Cardiac septum (tissue), 1 donor: ENCODE data around the gene MYEF2. TPM values are rescaled to one million over a fixed set of nuclear protein-coding genes. Genes with fewer than 3 reads are reported as not detected.

Experiments
- DNase-seq: peaks from one replicate; pipeline ENCODE4 v3.0.0-alpha.2; 2020; ENCODE audit warnings: low spot score
- intact Hi-C: fragments of 100-400 bp; cut with DNase I; formaldehyde crosslinking; loops from one replicate; pipeline ENCODE4 v1.14.0; 2022
- long read RNA-seq: library from polyadenylated mRNA; unstranded; transcript quantifications from one replicate; pipeline ENCODE4 v2.0.0, GENCODE V29; 2021
- total RNA-seq: library from RNA; stranded (reverse); fragmentation: NEBNext Ultra II Directional; extraction: Animal tissue kit (Norgen Biotek cat#: 25700); gene quantifications from one replicate; pipeline ENCODE4 v1.2.1, GENCODE V29; 2021
- donor health status: DM: no; HTN: no; CAD: no.

The MYEF2 gene, protein sequence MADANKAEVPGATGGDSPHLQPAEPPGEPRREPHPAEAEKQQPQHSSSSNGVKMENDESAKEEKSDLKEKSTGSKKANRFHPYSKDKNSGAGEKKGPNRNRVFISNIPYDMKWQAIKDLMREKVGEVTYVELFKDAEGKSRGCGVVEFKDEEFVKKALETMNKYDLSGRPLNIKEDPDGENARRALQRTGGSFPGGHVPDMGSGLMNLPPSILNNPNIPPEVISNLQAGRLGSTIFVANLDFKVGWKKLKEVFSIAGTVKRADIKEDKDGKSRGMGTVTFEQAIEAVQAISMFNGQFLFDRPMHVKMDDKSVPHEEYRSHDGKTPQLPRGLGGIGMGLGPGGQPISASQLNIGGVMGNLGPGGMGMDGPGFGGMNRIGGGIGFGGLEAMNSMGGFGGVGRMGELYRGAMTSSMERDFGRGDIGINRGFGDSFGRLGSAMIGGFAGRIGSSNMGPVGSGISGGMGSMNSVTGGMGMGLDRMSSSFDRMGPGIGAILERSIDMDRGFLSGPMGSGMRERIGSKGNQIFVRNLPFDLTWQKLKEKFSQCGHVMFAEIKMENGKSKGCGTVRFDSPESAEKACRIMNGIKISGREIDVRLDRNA
- total RNA-seq = 25.5 TPM
- long read RNA-seq, partial matches to known transcripts = 0 of 26 reads
- long read RNA-seq, other reads (novel, unspliced or antisense) = 25 of 26 reads

DNA sequence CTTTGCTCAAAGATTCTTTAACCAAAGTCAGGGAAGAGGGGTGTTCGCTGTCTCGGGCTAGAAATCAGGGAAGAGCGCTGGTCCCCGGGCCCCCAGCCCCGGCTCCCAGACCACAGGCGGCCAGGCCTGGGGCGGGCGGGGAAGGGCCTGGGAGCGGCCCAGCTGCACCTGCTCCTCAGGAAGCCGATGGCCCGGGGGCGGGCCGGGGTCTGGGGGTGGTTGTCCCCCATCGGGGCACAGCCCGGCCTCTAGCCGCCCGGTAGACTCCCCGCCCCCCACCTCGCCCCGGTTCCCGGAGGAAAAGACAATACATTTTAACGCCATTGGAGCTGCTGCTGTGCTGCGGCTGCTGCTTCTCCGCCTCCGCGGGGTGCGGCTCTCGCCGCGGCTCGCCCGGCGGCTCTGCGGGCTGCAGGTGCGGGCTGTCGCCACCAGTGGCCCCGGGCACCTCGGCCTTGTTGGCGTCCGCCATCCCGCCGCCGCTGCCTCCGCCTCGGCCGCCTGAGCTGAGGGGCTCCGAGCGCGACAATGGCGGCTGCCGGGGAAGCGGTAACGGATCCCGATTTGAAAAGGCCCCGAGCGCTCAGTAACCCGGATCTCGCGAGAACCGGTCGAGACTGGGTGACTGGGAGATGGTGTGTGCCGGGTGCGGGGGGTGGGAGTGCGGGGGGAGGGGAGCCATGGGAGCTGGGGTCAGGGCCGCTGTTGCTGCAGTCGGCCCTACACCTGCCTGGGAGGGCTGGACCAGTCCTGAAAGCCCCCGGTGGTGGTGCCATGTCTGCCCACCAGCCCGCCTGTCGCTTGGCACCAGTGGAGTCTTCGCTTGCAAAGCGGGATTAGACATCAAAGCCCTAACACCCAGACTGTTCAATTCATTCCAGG is at the start of gene MYEF2:
MYEF2 (minus strand) TSS at position 530 of the 882 bp plus-strand sequence; CDS start at position 472, 58 bp downstream.
- DNase-seq = peak; percentile 77
- intact Hi-C loops = loop anchor here (10.0 kb wide), 1 partner anchor 107 kb away; no protein-coding TSS in a partner anchor

DNA sequence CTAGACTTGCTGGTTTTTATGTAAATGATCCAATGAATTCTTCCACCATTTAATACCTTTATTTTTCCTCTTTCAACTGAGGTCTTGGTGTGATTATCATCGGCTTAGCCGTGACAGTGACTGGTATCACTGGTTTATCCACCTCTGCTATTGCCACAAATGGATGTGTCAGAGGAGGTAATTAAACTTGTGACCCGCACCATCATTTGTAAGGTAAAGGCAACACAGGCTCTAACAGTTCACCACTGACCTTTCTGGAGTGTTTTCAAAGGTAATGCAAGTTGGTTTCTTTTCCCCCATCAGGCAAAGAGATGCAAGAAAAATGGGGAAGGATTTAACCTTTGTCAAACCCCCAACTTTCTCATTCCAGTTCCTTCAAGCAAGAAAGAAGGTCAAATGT is 47.7 kb upstream of the MYEF2 start:
- no peak for DNase-seq
- intact Hi-C loops = no loop called here

DNA sequence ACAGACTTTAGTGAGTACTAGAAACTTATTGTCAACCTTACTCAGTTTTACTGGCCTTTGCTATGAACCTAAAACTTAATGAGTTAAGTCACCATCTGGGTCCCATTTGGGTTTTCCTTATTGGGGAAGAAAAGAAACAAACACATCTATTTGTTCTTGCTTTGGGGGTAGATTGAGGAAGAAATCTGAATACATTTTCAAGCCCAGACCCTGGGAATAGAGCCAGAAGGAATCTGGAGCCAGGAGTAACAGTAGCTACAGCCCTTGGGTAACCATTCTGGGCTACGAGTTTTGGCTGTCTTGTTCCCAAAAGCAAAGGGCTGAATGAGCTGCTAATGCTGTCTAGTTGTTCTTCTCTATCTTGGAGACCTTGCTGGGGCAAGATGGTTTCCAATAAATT is 44.5 kb upstream of the MYEF2 start:
- no peak for DNase-seq
- intact Hi-C loops = no loop called here

DNA sequence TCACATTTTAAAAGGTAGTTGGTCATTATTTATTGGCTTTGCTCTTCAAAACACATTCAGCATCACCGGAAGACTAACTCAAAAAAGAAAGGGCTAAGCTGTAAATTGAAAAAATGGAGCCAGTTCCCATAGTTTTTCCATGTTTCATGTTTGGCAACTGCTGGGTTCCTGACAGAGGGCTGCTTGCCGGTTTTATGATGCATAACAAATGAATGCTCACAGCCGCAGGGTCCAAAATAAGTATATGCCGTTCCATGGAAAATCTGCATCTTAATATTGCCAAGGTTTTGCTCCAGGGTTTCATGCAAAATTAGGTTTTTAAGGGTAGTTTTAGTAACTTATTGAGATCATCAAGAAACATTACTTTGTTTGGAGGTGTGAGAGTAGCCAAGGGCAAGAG is 43.8 kb upstream of the MYEF2 start:
- intact Hi-C loops = no loop called here
- DNase-seq = no peak

DNA sequence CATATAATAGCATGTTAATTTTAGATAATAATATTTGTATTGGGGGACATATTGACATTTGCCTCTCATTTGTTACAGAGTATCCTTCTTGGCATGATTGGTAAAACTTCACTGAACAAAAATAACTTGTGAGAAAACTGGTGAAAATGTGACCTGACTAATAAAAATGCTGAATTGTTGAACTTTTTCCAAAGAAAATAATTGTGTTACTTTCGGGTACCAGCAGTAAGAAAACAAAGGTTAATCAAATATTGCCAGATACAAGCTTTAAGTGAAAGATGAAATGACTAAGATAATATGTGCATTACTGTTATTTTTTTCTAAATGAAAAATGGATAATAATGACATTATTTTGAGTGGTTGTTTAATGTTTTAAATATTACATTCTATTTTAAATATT is 43.2 kb upstream of the MYEF2 start:
- intact Hi-C loops = no loop called here
- DNase-seq = no peak

DNA sequence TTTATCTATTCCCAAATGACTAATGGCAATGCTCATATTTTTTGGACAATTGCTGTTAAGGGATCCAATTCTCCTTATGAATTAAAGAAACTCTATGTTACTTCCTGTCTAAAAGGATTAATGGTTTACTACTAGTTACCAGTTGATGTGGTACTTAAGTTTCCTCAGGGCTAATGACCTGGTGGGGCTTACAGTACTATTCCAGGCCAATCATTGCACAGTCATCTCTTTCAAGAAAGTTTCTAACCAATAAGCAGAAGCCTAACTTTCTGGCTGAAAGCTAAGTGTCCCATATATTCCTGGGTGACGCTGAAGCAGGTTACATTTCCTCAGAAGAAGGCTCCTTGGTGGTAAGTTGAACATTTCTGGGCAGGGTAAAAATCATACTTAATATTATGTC is 27.9 kb upstream of the MYEF2 start, which contains the start of gene SLC12A1:
SLC12A1 (plus strand) TSS at position 322 of the 400 bp plus-strand sequence. CDS start 1,418 bp downstream, outside the sequence.
- no peak for DNase-seq
- intact Hi-C loops = no loop called here

DNA sequence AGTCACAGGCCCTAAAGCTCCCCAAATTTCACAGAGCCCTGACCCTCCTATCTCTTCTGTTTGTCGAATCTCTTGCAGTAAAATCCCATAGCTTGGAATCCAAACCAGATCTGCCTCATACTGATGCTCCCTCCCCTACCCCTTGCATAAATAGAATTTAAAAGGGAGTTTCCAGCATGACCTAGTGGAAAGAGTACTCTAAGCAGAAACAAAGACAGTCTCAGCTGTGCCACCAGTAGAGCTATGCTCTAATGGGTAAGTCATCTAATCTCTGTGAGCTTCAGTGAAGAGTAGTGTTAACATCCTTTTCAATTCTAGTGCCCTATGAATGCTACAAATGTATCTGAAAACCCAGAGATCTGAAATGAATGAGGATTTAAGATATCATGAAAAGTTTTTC is 24.0 kb upstream of the MYEF2 start:
- intact Hi-C loops = no loop called here
- DNase-seq = no peak

DNA sequence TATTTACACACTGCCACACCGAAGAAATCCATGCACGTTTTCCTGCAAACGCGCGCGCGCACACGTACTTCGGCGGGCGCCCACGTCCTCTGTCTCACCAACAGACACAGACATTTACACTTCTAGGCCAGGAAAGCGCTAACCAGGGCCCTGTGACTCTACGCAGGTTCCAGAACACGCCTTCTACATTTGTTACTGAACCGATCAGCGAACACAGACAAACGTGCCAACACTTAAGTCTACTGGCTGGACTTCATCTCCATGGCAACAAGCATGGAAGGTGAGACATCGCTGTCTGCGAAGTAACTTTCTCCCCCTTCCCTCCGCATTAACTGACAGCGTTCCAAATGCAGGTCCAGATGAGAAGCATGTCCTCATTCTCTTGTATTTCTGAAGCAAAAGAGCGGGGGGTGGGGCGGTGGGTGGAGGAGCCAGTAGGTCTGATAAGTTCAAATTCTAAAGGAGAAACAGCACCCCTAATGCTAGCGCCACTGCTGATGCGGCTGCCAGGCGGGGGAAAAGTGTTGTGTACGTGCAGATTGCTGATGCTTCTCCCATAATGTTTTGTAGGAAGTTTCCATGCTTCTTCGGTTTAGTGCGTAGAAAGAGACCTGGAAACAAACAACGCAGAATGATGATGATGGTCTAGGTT is 13.6 kb upstream of the MYEF2 start, which contains the start of gene CTXN2:
CTXN2 (plus strand) TSS at position 92 of the 652 bp plus-strand sequence. CDS start 9,636 bp downstream, outside the sequence.
- intact Hi-C loops = no loop called here
- DNase-seq = no peak

DNA sequence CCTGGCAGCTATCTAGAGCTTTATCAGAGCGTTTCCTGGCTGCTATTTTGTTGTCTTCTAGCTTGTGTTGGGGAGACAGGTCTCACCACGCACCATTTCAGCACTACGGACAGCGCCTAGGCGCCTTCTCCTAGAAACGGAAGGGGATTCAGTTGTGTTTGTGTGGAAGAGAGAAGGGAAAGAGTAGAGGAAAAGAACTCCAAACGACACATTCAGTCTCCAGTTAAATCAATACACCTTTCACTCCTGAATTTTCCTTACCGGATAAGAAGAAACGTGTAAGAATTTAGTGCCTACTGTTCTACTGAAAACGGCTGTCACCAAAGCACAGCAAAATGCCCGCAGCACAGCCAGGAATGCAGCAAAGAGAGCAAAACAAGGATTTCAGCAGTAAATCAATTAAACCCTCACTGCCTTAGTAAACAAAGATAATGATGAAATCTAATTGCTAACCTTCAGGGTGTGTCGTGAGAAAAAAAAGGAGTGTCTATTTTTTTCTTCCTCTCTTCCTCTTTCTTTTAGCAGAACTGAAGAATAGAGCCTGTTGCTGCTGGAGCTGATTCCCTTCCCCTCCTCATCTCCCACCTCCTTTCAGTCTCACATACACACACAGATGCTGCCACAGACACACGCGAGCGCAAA is 13.0 kb upstream of the MYEF2 start:
- intact Hi-C loops = no loop called here
- peak; percentile 75 for DNase-seq

DNA sequence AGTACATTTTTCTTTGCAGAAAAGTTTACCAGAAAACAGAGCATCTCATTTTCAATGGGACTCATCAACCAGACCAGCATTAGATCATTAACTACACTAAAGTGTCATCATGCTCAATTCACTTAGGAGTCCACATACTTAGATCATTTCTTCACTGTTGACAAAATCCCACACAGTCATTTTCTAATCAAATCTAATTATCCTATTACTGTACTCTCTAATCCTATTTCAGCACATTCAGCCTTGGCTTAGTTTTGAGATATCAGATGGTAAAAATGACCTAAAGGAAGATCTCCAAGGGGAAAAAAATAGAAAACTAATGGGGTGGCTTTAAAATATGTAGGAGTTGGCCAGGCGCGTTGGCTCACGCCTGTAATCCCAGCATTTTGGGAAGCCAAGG is 8.2 kb upstream of the MYEF2 start:
- intact Hi-C loops = no loop called here
- no peak for DNase-seq

DNA sequence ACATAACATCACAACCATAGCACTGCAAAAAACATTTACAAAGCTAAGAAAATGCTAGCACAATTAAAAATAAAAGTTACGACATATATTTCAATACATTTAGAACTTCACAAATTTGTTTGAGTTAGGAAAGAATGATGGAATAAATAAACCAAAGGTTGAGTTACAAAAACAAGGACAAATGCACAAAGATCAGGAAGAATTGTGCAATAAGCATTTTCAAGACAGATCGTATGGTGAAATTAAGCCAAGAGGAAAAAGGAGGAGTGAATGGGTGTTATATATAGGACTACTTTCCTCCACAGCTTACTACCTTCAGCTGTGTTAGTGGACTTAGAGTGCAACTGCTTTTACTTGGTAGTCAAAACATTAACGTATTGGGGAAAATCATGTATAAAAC is 7.4 kb upstream of the MYEF2 start:
- intact Hi-C loops = no loop called here
- DNase-seq = no peak

DNA sequence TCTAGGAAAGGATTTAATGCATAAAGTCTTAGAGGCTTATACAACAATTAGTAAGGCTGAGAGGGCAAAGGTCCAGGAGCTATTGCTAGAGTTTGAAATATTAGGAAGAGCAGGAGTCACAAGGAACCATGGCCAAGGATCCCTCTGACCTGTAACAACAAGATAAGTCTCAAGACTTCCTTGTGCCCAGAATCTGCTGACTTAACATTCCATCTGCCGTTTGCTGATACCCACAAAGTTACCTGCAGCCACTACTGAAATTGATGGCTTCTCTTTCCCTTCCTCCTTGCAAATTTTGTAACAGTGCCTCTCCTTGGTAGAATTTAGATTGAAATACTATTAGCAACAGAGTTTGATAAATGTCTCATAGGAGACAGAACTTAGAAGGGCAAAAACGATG is 4.7 kb upstream of the MYEF2 start:
- intact Hi-C loops = no loop called here
- no peak for DNase-seq

DNA sequence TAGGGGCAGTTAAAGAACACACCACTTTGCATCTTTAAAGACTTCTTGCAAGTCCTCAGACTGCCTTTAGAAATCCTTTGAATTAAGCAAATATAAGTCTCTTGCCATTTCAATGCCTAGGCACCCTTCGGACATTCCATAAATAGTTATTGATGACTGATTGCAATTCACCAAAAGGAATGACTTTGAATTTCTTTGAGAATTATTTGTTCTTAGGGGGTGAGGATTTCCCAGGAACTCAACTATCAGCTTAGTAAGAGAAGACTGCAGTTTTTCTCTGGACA is 495 bp upstream of the MYEF2 start:
- intact Hi-C loops = loop anchor here (10.0 kb wide), 1 partner anchor 106 kb away; no protein-coding TSS in a partner anchor
- DNase-seq = no peak

DNA sequence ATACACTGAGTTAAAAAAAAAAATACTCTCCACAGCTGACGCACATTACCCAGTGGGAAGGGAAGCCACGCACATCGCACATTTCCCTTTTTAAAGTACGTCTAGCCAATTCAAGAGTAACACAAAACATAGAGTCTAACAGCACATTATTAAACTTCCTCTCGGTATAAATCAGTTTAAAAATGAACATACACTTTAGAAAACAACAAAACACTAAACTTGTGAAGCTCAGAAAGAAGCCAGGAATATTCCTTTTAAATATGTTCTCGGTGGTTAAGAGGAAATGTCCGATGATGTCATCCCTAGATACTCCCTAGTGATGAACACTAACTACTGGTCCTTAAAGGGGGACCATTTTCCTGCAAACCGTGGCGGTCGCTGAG is 721 bp downstream of the MYEF2 start:
- no peak for DNase-seq
- intact Hi-C loops = loop anchor here (10.0 kb wide), 1 partner anchor 107 kb away; no protein-coding TSS in a partner anchor

DNA sequence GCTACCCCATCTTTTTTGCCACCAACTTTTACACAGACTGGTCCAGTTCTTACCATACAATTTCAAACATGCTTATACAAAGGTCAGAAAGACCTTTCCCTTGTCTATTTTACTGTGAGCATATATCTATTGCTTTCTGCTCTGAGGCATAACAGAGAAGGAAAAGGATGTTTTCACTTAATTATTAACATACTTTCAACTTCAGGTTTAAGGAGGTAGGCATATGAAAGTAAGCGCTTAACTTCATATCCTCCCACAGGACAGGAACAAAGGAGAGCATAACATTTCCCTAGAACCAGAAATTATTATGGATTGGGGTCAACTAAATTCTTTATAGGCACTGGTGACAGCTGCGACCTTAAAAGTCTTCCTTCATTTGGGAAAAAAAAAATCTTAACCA is 1.1 kb downstream of the MYEF2 start:
- no peak for DNase-seq

DNA sequence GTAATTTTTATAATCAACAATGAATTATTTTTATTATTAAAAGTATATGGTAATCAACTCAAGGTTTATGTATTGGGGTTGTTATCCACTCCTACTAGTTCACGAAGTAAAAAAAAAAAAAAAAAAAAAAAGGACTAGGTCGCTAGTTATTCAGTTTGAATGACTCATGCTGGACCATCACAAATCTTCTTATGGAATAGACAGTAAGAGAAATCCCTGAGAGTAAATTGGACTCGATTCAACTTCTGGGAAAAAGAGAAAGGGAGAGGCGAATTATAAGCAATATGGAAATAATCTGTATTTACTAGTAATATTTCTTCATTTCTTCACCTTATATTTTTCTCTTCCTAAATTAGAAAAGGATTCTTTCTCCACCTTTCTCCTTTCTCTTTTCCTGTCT is 2.0 kb downstream of the MYEF2 start:
- intact Hi-C loops = loop anchor here (10.0 kb wide), 1 partner anchor 109 kb away; no protein-coding TSS in a partner anchor

More for the DNA sequence above, 1.1 kb downstream of the MYEF2 start:
- intact Hi-C loops = loop anchor here (10.0 kb wide), 1 partner anchor 108 kb away; no protein-coding TSS in a partner anchor

DNA sequence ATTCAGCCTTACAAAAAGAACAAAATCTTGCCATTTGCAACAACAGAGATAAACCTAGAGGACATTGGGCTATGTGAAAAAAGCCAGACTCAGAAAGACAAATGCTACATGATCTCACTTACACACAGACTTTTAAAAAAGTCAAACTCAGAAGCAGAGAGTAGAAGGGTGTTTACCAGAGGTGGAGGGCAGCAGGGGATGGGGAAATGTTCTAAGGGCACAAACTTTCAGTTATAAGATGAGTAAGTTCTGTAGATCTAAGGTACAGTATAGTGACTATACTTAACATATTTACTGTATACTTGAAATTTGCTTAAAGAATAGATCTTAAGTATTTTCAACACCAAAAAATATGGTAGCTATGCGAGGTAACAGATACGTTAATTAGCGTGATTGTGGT is 3.0 kb downstream of the MYEF2 start:
- intact Hi-C loops = loop anchor here (10.0 kb wide), 1 partner anchor 110 kb away; no protein-coding TSS in a partner anchor
- no peak for DNase-seq

More for the DNA sequence above, 2.0 kb downstream of the MYEF2 start:
- no peak for DNase-seq

DNA sequence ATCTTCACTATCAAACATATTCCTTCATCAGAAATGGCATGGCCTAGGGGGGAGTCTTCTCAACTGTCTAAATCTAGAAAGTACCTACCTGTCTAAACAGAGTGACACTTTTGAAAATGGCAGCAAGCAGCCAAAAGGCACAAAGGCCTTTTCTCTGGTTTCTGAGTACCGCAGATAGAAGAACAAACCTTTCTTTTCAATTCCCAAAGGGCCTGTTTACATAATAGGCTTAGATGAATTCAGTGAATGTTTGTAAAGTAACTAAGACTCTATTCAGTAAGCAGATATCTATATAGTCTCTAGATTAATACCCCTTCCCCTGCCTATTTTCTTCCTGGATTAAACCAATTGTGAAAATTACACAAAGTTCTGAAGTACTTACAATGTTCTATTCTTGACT is 7.1 kb downstream of the MYEF2 start:
- intact Hi-C loops = loop anchor here (10.0 kb wide), 1 partner anchor 114 kb away; no protein-coding TSS in a partner anchor
- DNase-seq = no peak

DNA sequence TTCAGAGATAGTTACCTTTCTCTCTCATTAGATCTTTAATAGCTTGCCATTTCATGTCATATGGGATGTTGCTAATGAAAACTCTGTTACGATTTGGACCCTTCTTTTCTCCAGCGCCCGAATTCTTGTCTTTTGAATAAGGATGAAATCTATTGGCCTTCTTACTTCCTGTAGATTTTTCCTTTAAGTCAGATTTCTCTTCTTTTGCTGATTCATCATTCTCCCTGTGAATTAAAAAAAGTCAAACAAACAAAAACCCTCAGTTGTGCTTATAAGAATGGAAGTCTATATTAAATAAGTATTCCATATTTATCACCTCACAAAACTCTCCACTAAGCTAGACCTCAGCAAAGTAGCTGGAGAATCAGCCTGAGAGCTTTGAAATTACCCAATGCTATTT is 9.5 kb downstream of the MYEF2 start:
- no peak for DNase-seq
- intact Hi-C loops = no loop called here
